AG20443 (cell line): ENCODE results near the gene PRTN3.
"Not testable (repeated sequence)": the region's sequence is repeated elsewhere in the genome, so short reads cannot be mapped to it uniquely, and the experiment has no call there.

Source experiments
- DNase-seq: peaks from one replicate; pipeline ENCODE4 v3.0.0; 2012; ENCODE audit warnings: low spot score, mixed read lengths

The PRTN3 gene

GRCh38 chr19:882871-883497 is 42.2 kb downstream of the PRTN3 start:
- DNase-seq, result no peak

- no peak for DNase-seq
Measured at GRCh38 chr19:883661-884211, 42.9 kb downstream of the PRTN3 start.

- DNase-seq, result no peak
Measured at GRCh38 chr19:884420-885211, 43.8 kb downstream of the PRTN3 start.

GRCh38 chr19:885536-886224 is 44.9 kb downstream of the PRTN3 start:
- DNase-seq, result no peak

GRCh38 chr19:887072-887471 is 46.3 kb downstream of the PRTN3 start:
- DNase-seq, result peak; percentile 55

GRCh38 chr19:887599-887998 is 46.8 kb downstream of the PRTN3 start:
- no peak for DNase-seq

- DNase-seq, result no peak
Measured at GRCh38 chr19:888581-889385, 48.0 kb downstream of the PRTN3 start.

- DNase-seq, result no peak
Measured at GRCh38 chr19:889662-890295, 49.0 kb downstream of the PRTN3 start.

GRCh38 chr19:890831-891230 is 50.0 kb downstream of the PRTN3 start:
- no peak for DNase-seq

- DNase-seq, result not testable (repeated sequence)
Measured at GRCh38 chr19:891421-892200, 50.8 kb downstream of the PRTN3 start.

GRCh38 chr19:892243-892893 is 51.6 kb downstream of the PRTN3 start:
- no peak for DNase-seq

- peak; percentile 99 for DNase-seq
Measured at GRCh38 chr19:892894-893689, 52.3 kb downstream of the PRTN3 start, which contains the start of the genes MED16 and RNU6-9. MED16 (minus strand) TSS chr19:893187; CDS start chr19:891131, 2,056 bp downstream. RNU6-9 (plus strand) TSS chr19:893484.

GRCh38 chr19:896434-896833 is 55.6 kb downstream of the PRTN3 start:
- DNase-seq, result no peak

- no peak for DNase-seq
Measured at GRCh38 chr19:896999-897398, 56.2 kb downstream of the PRTN3 start.

GRCh38 chr19:897442-898039 is 56.7 kb downstream of the PRTN3 start:
- DNase-seq, result no peak
